Gastroesophageal sphincter (tissue), 4 donors: ENCODE measurements around the gene ASIC4. TPM values are rescaled to one million over a fixed set of nuclear protein-coding genes. Genes with fewer than 3 reads are reported as not detected.

Source experiments
- ATAC-seq: fragments of 150-250 bp; one replicate; pipeline ENCODE4 v1.9.1; 2016; ENCODE audit warnings: mild to moderate bottlenecking, moderate library complexity
- H3K27ac ChIP-seq, 4 donors: fragments of 200-600 bp; sonication (generic) in 3 of 4; 1 replicate in 3 of 4; 2 replicates in 1 of 4; pipeline ENCODE4 v1.5.1; 2016 to 2019
- H3K27me3 ChIP-seq: fragments of 200-600 bp; sonication (generic); one replicate; pipeline ENCODE4 v1.5.1; 2019
- H3K36me3 ChIP-seq, 2 donors: fragments of 200-600 bp; sonication (generic); one replicate each; pipeline ENCODE4 v1.5.1; 2019; ENCODE audit warnings: control low read depth in 1 of 2
- H3K4me1 ChIP-seq, 3 donors: fragments of 200-600 bp; sonication (generic); 1 replicate in 2 of 3; 2 replicates in 1 of 3; pipeline ENCODE4 v1.5.1; 2016 to 2019; ENCODE audit warnings: control low read depth in 2 of 3
- H3K4me3 ChIP-seq, 2 donors: fragments of 200-600 bp; sonication (generic); one replicate each; pipeline ENCODE4 v1.5.1; 2019; ENCODE audit warnings: mild to moderate bottlenecking in 1 of 2, moderate library complexity in 1 of 2
- H3K9me3 ChIP-seq, 3 donors: fragments of 200-600 bp; sonication (generic); one replicate each; pipeline ENCODE4 v1.5.1; 2017 to 2019; ENCODE audit warnings: control low read depth in 2 of 3
- CTCF ChIP-seq, 4 experiments: fragments of 200-600 bp in 2 of 4; fragments of 450-650 bp in 2 of 4; sonication (generic) in 1 of 4; IDR thresholded peaks; one replicate each; pipeline ENCODE4 v1.5.1; 2017 to 2019; ENCODE audit warnings: antibody characterized with exemption in 4 of 4, mild to moderate bottlenecking in 2 of 4, moderate library complexity in 2 of 4
- EP300 ChIP-seq: sonication (generic); formaldehyde crosslinking; IDR thresholded peaks from one replicate; pipeline ENCODE4 v1.6.1; 2017; ENCODE audit warnings: antibody characterized with exemption, mild to moderate bottlenecking
- POLR2A ChIP-seq, 2 donors: fragments of 450-650 bp; IDR thresholded peaks; one replicate each; pipeline ENCODE4 v1.6.1; 2017; ENCODE audit warnings: antibody characterized with exemption in 2 of 2, mild to moderate bottlenecking in 2 of 2, moderate library complexity in 1 of 2
- POLR2AphosphoS5 ChIP-seq: sonication (generic); formaldehyde crosslinking; IDR thresholded peaks from one replicate; pipeline ENCODE4 v1.6.1; 2017; ENCODE audit warnings: antibody characterized with exemption
- WGBS, 2 donors: methylation state at CpG; one replicate each; pipeline ENCODE4 v1.1.5; 2018; ENCODE audit warnings: low coverage in 1 of 2; 5-methylcytosine and 5-hydroxymethylcytosine counted together
- total RNA-seq, 4 donors: library from RNA; depleted of rRNA; stranded (reverse); fragments of >200 nt; gene quantifications; one replicate each; pipeline ENCODE4 v1.1.0, GENCODE V29; 2016

ASIC4 gene
- total RNA-seq, 4 donors from 2014 or later: 0.16 TPM; not detected in 3

- 20% methylated on average over 1 of the region's 89 CpGs for WGBS, 2 donors
- ATAC-seq: no peak
- peaks cover 0 to 97% of the 10 kb centered on the region in 2 donors for H3K36me3 ChIP-seq
Observed at GRCh38 chr2:219484343-219485200, 29.7 kb upstream of the ASIC4 start.

GRCh38 chr2:219485201-219485580 is 29.1 kb upstream of the ASIC4 start:
- WGBS, 2 donors: 88 to 100% methylated on average over 1 of the region's 12 CpGs
- H3K4me1 ChIP-seq: peaks cover 0 to 31% (median 11%) of the 10 kb centered on the region in 3 donors
- H3K27me3 ChIP-seq: peaks cover 41% of the 10 kb centered on the region
- no peaks in the 10 kb centered on the region for H3K9me3 ChIP-seq
- H3K4me3 ChIP-seq: no peak overlapping the region
- H3K27ac ChIP-seq: peak overlapping the region in 3 of 4 donors; percentile 47 to 74 (median 65)
- ATAC-seq: no peak
- TF ChIP-seq POLR2A (IDR thresholded peaks at IDR 0.05) (no peak), POLR2AphosphoS5 (no peak), CTCF (IDR thresholded peaks at IDR 0.05) (no peak), EP300 (no peak)
- peaks cover 0 to 97% of the 10 kb centered on the region in 2 donors for H3K36me3 ChIP-seq

More at GRCh38 chr2:219484343-219485200, 29.7 kb upstream of the ASIC4 start:
- Histone ChIP-seq H3K9me3 (no peaks in the 10 kb centered on the region), H3K27ac (peak overlapping the region in 3 of 4 donors; percentile 47 to 74 (median 65)), H3K4me1 (peaks cover 0 to 31% (median 11%) of the 10 kb centered on the region in 3 donors), H3K4me3 (peak overlapping the region in 1 of 2 donors; percentile 31), H3K27me3 (peaks cover 41% of the 10 kb centered on the region)
- TF ChIP-seq CTCF (IDR thresholded peaks at IDR 0.05) (no peak), POLR2AphosphoS5 (no peak), POLR2A (IDR thresholded peaks at IDR 0.05) (no peak), EP300 (no peak)

- Histone ChIP-seq H3K9me3 (no peaks in the 10 kb centered on the region), H3K27me3 (peaks cover 41% of the 10 kb centered on the region), H3K4me1 (peaks cover 0 to 31% (median 11%) of the 10 kb centered on the region in 3 donors), H3K4me3 (no peak overlapping the region), H3K36me3 (peaks cover 0 to 97% of the 10 kb centered on the region in 2 donors), H3K27ac (peak overlapping the region in 3 of 4 donors; percentile 30 to 99 (median 74))
- TF ChIP-seq CTCF (IDR thresholded peaks at IDR 0.05) (no peak), EP300 (no peak), POLR2AphosphoS5 (no peak)
- no peak for ATAC-seq
- 57 to 61% methylated on average over 2 to 3 of the region's 8 CpGs for WGBS, 2 donors
Observed at GRCh38 chr2:219486380-219486959, 27.8 kb upstream of the ASIC4 start.

- H3K27me3 ChIP-seq: peaks cover 37% of the 10 kb centered on the region
- 0% methylated on average over 1 of the region's 17 CpGs; no CpG with 5 or more reads in 1 of the 2 donors for WGBS, 2 donors
Observed at GRCh38 chr2:219488149-219488843, 26.0 kb upstream of the ASIC4 start.

More at GRCh38 chr2:219488149-219488843, 26.0 kb upstream of the ASIC4 start:
- no peak for ATAC-seq
- Histone ChIP-seq H3K9me3 (no peaks in the 10 kb centered on the region), H3K4me3 (no peak overlapping the region), H3K36me3 (peaks cover 0 to 97% of the 10 kb centered on the region in 2 donors), H3K27ac (peak overlapping the region in 3 of 4 donors; percentile 11 to 99 (median 58)), H3K4me1 (peaks cover 0 to 20% (median 11%) of the 10 kb centered on the region in 3 donors)
- TF ChIP-seq POLR2AphosphoS5 (peak; percentile 1), CTCF (IDR thresholded peaks at IDR 0.05) (no peak)
